Activated CD4-positive, alpha-beta T cell treated with anti-CD3 and anti-CD28 coated beads for 48 hours (primary cell): Measurements from ENCODE around the gene TEX9.
"Not testable (repeated sequence)": the region's sequence is repeated elsewhere in the genome, so short reads cannot be mapped to it uniquely, and the experiment has no call there.

Experiments
- DNase-seq: peaks from one replicate; pipeline ENCODE4 v3.0.0-alpha.2; 2020

Gene TEX9

GRCh38 chr15:56365075-56365711 lies at the start of gene TEX9:
TEX9 (plus strand) TSS chr15:56365426; CDS start chr15:56365451, 25 bp downstream.
- DNase-seq, result peak; percentile 88

GRCh38 chr15:56316561-56316960 lies 48.7 kb upstream of the TEX9 start:
- DNase-seq, result not testable (repeated sequence)

DNA sequence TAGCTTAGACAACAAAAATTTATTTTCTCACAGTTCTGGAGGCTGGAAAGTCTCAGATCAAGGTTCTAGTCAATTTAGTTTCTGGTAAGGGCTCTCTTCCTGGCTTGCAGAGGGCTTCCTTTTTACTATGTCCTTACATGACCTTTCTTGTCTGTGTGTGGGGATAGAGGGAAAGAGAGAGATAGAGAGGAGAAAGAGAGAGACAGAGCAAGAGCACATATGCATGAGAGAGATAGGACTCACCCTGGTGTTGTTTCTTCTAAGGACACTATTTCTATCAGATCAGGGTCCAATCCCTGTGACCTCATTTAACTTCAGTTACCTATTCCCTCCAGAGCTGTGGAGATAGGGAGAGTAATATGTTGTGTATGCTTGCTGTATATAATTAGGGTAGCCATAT lies 44.9 kb upstream of the TEX9 start:
- DNase-seq, result no peak

DNA sequence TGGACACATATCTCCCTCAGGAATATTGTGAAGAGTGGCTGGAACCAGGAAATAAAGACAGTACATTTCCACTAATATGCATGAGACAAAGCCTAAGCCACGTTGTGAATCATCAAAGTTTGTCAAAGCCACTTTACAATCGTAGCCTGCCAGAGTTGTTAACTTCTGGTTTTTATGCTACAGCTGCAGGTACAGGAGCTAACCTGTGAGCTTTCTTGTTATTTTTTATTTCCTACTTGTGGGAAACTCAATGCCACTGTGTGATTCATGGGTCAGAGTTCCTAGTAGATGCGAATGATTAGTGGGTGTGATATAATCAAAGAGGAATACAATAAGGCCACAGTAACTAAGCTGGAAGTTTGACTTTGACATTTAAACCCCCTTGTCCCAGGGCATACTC lies 44.4 kb upstream of the TEX9 start:
- no peak for DNase-seq

DNA sequence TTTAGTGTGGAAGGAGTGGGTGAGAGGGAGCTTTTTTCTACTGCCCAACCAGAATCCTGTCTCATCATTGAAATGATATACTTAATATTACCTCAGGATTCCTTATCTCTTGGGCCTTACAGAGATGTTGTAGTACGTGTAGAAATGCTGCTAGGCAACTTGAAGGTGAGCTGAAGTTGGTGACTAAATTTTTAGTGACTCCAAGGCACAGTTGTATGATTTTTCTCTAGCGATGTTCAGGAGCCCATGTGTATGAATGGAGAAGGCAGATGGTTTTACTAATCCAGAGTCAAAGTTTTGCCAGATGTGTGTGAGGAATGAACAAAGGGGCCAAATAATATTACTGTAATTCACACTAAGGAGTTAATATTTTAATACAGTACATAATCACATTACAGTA lies 42.8 kb upstream of the TEX9 start:
- no peak for DNase-seq

DNA sequence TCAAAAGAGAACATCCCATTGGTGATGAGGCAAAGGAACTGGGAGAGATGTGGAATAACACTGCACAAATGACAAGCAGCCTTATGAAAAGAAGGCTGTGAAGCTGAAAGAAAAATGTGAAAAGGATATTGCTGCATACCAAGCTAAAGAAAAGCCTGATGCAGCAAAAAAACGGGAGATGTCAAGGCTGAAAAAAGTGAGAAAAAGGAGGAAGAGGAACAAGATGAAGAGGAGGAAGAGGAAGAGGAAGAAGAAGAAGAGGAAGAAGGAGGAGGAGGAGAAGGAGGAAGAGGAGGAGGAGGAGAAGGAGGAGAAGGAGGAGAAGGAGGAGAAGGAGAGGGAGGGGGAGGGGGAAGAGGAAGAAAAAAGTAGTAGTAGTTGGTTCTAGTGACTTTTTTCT lies 41.8 kb upstream of the TEX9 start:
- DNase-seq, result no peak

- DNase-seq, result no peak
These were observed 40.0 kb upstream of the TEX9 start for GRCh38 chr15:56325186-56325585.

DNA sequence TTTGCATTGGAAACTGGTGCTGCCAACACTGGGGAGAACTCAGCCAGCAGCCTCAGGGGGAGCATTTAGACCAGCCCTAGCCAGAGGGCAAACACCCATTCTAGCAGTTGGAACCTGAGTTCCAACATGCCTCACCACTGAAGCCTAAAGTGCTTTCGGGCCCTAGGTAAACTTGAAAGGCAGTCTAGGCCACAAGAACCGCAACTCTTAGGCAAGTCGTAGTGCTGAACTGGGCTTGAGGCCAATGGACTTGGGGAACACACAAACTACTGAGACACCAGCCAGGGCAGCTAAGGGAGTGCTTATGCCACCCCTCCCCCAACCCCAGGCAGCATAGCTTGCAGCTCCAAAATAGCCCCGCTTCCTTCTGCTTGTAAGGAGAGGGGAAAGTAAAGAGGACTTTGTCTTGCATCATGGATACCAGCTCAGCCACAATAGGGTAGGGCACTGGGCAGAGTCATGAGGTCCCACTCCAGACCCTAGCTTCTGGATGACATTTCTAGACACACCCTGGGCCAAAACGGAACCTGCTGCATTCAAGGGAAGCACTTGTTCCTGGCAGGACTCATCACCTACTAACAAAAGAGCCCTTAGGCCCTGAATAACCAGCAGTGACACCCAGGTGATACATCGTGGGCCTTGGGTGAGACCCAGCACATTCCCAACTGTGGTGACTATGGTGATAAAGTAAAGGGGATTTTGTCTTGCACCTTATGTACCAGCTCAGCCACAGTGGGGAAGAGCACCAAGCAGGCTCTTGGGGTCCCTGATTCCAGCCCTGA lies 37.3 kb upstream of the TEX9 start:
- no peak for DNase-seq

DNA sequence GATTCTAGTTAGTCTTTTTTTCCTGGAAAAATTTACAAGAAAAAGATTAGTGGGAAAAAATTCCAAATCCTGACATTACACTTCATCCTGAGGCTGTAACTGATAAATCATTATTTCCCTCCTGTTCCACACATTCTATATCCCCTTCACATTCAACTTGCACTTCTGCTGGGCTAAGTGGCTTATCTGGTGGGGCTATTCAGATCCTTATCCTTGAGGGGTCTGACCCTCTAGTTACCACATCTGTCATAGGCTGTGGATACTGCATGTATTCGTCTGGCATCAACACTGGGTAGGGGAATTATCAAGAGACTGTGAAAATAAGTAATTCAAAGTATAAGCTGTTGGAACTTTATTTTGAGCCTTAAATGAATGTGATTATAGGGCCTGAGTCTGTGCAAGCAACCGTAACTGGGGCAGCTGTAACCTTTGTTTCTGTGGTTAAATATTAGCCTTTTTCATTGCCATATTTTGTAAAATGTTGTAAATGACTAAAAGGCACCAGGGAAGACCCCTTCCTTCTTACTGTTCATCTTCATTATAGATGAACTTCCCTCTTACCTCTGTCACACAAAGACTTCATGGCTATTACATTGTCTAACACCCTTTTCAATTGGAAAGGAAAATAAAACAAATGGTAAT lies 28.0 kb upstream of the TEX9 start:
- no peak for DNase-seq

DNA sequence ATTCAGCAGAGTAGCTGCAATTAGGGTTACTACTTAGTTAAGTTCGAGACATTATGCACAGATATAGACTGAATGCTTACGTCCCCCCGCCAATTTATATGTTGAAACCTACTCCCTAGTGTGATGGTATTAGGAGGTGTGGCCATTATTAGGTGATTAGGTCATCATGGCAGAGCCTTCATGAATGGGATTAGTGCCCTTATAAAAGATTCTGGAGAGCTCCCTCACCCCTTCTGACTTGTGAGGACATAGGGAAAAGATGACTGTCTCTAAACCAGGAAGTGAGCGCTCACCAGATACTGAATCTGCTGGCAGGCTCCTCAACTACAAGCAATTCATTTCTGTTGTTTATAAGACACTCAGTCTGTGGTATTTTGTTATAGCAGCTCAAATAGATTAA lies 25.6 kb upstream of the TEX9 start:
- DNase-seq, result no peak

DNA sequence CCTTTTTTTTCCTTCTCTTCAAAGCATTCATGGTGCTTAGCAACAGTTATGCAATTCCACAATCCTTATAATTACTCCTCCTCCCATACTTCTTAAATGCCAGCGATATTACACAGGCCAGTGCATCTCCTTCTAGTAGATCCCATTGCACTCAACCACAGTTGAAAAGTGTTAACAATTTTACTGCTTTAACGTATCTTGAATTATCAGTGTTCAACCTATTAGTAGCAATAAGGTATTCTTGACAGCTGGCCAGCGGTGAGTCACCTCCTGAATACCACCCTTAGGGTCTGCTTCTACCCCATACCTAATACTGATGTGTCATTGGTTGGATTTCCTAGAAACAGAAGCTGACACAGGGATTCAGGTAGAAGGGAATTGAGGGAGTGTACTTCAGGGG lies 24.0 kb upstream of the TEX9 start:
- no peak for DNase-seq

GRCh38 chr15:56342653-56343052 lies 22.6 kb upstream of the TEX9 start:
- DNase-seq, result no peak

DNA sequence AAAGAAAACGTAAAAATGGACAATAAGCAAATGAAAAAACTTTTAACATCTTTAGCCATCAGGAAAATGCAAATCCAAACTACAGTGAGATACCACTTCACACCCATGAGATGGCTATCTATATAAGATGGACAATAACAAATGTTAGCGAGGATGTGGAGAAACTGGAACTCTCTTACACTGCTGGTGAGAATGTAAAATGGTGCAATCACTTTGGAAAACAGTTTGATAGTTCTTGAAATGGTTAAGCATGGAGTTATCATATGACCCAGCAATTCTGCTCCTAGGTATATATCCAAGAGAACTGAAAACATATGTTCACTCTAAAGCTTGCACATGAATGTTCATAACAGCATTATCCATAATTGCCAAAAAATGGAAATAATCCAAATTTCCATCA lies 21.3 kb upstream of the TEX9 start:
- DNase-seq, result no peak

DNA sequence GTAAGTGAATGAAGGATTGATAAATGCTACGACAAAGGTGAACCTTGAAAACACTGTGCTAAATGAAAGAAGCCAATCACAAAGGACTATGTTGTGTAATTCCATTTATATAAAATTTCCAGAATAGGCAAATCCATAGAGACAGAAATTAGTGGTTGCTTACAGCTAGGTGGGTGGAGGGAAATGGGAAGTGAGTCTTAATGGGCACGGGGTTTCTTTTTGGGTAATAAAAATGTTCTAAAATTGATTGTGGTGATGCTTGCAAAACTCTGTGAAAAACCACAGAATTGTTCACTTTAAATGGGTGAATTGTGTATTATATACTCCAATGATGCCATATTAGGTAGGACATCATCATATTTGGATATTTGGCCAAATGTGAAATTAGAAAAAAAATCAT lies 20.9 kb upstream of the TEX9 start:
- DNase-seq, result no peak

DNA sequence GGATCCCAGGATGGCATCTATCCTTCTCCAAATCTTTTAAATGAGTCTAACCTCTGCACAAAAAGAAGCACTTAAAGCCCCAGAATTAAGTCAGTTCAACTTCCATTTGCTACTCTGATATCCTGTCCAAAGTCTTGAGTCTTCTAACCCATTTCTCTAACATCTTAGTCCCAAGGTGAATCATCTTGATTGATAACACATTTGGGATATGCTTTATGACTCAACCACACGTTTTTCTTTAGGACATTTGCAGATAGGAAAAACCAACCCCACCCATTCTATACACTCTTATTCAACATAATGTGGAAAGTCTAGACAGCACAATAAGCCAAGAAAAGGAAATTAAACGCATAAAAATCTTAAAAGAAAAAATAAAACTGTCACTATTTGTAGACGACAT lies 18.8 kb upstream of the TEX9 start:
- no peak for DNase-seq

GRCh38 chr15:56349554-56349953 lies 15.7 kb upstream of the TEX9 start:
- no peak for DNase-seq

GRCh38 chr15:56351353-56351752 lies 13.9 kb upstream of the TEX9 start:
- no peak for DNase-seq

- no peak for DNase-seq
These were observed 13.2 kb upstream of the TEX9 start for GRCh38 chr15:56351957-56352506.

- no peak for DNase-seq
These were observed 12.1 kb upstream of the TEX9 start for GRCh38 chr15:56353119-56353518.

- DNase-seq, result no peak
These were observed 11.5 kb upstream of the TEX9 start for GRCh38 chr15:56353740-56354139.

DNA sequence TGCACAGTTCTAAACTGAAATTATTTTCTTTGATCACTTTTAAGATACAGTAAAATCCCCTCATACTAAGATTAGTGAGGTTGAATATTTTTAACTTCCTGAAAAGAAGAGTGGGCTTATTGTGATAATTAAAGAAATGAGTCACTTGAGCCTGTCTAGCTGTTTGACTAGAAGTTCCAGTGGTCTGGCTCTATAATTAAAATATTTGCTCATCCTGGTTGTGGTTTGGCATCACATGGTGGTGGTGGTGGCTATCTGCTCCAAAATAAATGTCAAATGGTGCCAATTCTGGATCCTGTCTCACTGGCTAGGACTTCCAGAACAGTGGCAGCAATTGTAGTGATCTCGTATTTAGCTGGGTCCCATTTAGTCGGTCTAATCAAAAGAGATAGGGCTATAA lies 8.6 kb upstream of the TEX9 start:
- DNase-seq, result no peak

GRCh38 chr15:56358604-56359003 lies 6.6 kb upstream of the TEX9 start:
- DNase-seq, result no peak

DNA sequence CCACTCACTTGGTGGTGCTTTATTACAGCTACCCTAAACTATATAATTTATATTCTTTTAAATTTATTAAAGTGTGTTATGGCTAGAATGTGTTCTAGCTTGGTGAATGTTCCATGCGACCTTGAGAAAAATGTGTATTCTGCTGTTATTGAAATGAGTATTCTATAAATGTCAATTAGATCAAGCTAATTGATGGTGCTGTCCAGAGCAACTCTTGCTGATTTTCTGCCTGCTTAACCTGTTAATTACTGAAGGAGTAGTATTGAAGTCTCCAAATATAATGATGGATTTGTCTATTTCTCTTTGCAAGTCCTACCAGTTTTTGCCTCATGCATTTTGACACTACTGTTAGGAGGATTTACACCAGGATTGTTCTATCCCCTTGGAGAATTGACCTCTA lies 3.2 kb upstream of the TEX9 start:
- no peak for DNase-seq

DNA sequence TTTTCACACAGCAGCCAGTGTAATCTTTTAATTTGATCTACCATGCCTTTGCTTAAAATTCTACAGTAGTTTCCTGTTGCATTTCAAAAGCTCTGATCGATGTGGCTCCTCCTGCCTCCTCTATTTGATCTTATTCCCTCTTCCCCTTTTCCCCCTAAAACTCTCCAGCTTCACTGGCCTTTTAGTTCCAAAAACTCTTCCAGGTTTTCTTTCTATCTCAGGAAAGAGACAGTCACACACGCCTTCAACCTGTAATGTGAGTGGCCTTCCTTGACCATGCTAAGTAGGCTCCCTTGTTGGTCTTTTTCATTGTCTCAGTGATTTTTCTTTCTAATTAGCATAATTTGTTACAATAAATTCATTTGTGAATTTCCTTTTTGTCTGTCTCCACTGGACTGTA lies 985 bp downstream of the TEX9 start:
- DNase-seq, result no peak
